Measurements from ENCODE around the gene PCGF6.

GRCh38 chr10:103334567-103334966 lies 16.4 kb downstream of the PCGF6 start:
- TF ChIP-seq CTCF (IDR thresholded peaks at IDR 0.05 in 2 of 3, conservative IDR thresholded peaks at IDR 0.05 in 1 of 3; ENCODE audit: borderline replicate concordance in 1 of 3, insufficient read depth in 1 of 3, low read depth in 2 of 3, low read length in 2 of 3) = no peak
- no peak for TF ChIP-seq POLR2AphosphoS5 (IDR thresholded peaks at IDR 0.05; ENCODE audit: low read depth, low read length)
- no peak for TF ChIP-seq EZH2 (IDR thresholded peaks at IDR 0.05)
- TF ChIP-seq CEBPB (IDR thresholded peaks at IDR 0.05; ENCODE audit: low read depth) = no peak
- TF ChIP-seq EZH2phosphoT487 (IDR thresholded peaks at IDR 0.05; ENCODE audit: borderline replicate concordance) = no peak
- TF ChIP-seq RAD21 (IDR thresholded peaks at IDR 0.05; ENCODE audit: low read depth) = no peak
- no peak for TF ChIP-seq TCF7L2 (IDR thresholded peaks at IDR 0.05; ENCODE audit: borderline replicate concordance, extremely low read depth, insufficient read depth, insufficient read length)
- TF ChIP-seq POLR2A (IDR thresholded peaks at IDR 0.05; ENCODE audit: borderline replicate concordance, extremely low read depth, insufficient read depth, insufficient read length) = no peak
- no peak for TF ChIP-seq SP1 (IDR thresholded peaks at IDR 0.05; ENCODE audit: low read depth)
- TF ChIP-seq, protein P1, sequence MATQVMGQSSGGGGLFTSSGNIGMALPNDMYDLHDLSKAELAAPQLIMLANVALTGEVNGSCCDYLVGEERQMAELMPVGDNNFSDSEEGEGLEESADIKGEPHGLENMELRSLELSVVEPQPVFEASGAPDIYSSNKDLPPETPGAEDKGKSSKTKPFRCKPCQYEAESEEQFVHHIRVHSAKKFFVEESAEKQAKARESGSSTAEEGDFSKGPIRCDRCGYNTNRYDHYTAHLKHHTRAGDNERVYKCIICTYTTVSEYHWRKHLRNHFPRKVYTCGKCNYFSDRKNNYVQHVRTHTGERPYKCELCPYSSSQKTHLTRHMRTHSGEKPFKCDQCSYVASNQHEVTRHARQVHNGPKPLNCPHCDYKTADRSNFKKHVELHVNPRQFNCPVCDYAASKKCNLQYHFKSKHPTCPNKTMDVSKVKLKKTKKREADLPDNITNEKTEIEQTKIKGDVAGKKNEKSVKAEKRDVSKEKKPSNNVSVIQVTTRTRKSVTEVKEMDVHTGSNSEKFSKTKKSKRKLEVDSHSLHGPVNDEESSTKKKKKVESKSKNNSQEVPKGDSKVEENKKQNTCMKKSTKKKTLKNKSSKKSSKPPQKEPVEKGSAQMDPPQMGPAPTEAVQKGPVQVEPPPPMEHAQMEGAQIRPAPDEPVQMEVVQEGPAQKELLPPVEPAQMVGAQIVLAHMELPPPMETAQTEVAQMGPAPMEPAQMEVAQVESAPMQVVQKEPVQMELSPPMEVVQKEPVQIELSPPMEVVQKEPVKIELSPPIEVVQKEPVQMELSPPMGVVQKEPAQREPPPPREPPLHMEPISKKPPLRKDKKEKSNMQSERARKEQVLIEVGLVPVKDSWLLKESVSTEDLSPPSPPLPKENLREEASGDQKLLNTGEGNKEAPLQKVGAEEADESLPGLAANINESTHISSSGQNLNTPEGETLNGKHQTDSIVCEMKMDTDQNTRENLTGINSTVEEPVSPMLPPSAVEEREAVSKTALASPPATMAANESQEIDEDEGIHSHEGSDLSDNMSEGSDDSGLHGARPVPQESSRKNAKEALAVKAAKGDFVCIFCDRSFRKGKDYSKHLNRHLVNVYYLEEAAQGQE (IDR thresholded peaks at IDR 0.05; ENCODE audit: low read depth) = no peak
- no peak for TF ChIP-seq ZBTB33 (IDR thresholded peaks at IDR 0.05; ENCODE audit: extremely low read depth, insufficient replicate concordance, low read length)
- no peak for TF ChIP-seq YY1 (IDR thresholded peaks at IDR 0.05; ENCODE audit: extremely low read depth, insufficient replicate concordance, low read depth, low read length)

Data from HCT116 (cell line).